IPS-15b (cell line): Measurements from ENCODE around the gene AGPAT4.
"Not testable (repeated sequence)": the region's sequence is repeated elsewhere in the genome, so short reads cannot be mapped to it uniquely, and the experiment has no call there.

ENCODE experiments used
- H3K27me3 ChIP-seq: one replicate; pipeline ENCODE4 v1.6.1; 2013; ENCODE audit warnings: low read length; ENCODE audit not compliant: control insufficient read depth, insufficient read depth
- H3K36me3 ChIP-seq: one replicate; pipeline ENCODE4 v1.6.1; 2013; ENCODE audit warnings: low read length; ENCODE audit not compliant: control insufficient read depth, insufficient read depth
- H3K4me1 ChIP-seq: one replicate; pipeline ENCODE4 v1.6.1; 2013; ENCODE audit warnings: mild to moderate bottlenecking, low read length; ENCODE audit not compliant: control insufficient read depth, insufficient read depth
- H3K4me3 ChIP-seq: one replicate; pipeline ENCODE4 v1.5.1; 2013; ENCODE audit warnings: low read depth, low read length
- H3K9ac ChIP-seq: one replicate; pipeline ENCODE4 v1.6.1; 2013; ENCODE audit warnings: low read depth, mild to moderate bottlenecking, low read length
- H3K9me3 ChIP-seq: one replicate; pipeline ENCODE4 v1.6.1; 2013; ENCODE audit warnings: mild to moderate bottlenecking, low read length; ENCODE audit not compliant: control insufficient read depth, insufficient read depth

Gene AGPAT4

GRCh38 chr6:161232467-161232866 is 41.4 kb downstream of the AGPAT4 start:
- H3K9me3 ChIP-seq = no peaks in the 10 kb centered on the region
- H3K4me1 ChIP-seq = peaks cover 19% of the 10 kb centered on the region
- H3K9ac ChIP-seq = no peak overlapping the region
- no peaks in the 10 kb centered on the region for H3K27me3 ChIP-seq
- H3K4me3 ChIP-seq = no peak overlapping the region
- peaks cover 2% of the 10 kb centered on the region for H3K36me3 ChIP-seq

DNA sequence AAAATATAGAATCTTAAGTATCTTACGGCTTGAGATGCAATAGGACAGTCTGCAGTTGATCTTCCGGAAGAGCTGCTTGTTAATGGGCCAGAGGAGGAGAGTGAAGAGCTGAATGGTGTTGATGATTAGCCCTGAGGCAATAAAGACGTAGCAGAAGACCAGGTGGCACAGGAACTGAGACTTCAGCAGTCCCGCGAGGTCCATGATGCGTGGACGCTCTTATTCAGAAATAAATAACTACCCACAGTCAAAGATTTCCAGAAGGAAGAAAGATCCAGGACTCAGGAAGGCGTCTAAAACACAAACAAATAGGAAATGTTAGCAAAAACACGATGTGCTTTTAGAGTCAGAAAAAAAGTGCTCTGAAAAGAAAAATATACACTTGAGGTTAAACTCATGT is 41.9 kb downstream of the AGPAT4 start:
- Histone ChIP-seq H3K27me3 (no peaks in the 10 kb centered on the region), H3K36me3 (peaks cover 2% of the 10 kb centered on the region), H3K4me1 (peaks cover 17% of the 10 kb centered on the region), H3K9me3 (no peaks in the 10 kb centered on the region), H3K9ac (no peak overlapping the region), H3K4me3 (no peak overlapping the region)

- Histone ChIP-seq H3K9me3 (no peaks in the 10 kb centered on the region), H3K4me3 (no peak overlapping the region), H3K4me1 (peaks cover 17% of the 10 kb centered on the region), H3K36me3 (peaks cover 4% of the 10 kb centered on the region), H3K27me3 (no peaks in the 10 kb centered on the region), H3K9ac (no peak overlapping the region)
These were observed 43.5 kb downstream of the AGPAT4 start for GRCh38 chr6:161230339-161230738.

DNA sequence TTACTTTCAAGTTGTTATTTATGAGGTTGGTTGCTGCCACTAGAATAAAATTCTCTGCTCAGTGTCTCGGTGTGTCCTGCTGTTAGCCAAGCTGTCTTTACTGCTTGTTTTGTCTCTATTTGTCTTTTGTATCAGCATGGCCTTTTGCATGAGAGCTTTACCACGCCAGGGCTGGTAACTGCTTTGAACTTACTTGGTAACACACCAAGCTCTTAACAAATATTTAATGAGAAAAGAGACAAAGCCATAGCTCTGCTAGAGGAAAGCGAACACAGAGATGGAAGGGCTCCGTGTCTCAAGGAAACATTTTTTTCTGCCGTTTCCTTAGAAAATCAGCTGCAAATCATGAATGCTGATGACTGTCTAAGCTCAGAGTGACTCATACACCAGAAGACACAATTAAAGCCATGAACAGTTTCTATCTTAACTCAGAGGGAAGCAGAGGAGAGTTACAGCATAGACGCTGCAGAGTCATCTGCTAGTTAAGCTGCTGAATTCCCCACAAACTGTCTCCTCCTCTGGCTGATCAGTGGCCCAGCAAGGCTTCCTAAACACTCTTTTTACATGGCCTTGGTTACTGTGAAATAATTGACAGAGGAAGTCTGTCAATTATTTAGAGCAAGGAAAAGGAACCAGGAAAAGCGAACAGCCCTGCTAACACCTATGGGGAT is 44.8 kb downstream of the AGPAT4 start:
- no peak overlapping the region for H3K4me3 ChIP-seq
- H3K36me3 ChIP-seq = peaks cover 4% of the 10 kb centered on the region
- H3K9me3 ChIP-seq = no peaks in the 10 kb centered on the region
- H3K9ac ChIP-seq = no peak overlapping the region
- peaks cover 9% of the 10 kb centered on the region for H3K4me1 ChIP-seq
- no peaks in the 10 kb centered on the region for H3K27me3 ChIP-seq

DNA sequence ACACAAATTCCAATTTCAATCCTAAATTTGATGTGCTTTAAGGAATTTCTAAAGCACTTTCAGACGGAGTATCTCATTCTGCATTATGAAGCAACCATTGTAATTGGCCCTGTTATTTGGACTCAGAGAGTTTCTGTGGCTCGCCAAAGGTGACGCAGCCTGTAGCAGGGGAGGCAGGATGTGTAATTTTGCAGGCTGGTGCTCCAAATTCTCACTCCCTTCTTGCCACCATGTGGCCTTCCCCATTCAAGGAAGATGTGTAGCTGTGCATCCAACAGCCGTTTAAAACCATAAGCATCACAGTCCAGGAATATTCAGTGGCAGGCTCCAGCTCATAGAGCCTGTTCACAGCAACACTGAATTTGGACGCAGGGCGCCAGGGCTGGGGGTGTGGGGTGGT is 45.8 kb downstream of the AGPAT4 start:
- no peaks in the 10 kb centered on the region for H3K27me3 ChIP-seq
- H3K9me3 ChIP-seq = no peaks in the 10 kb centered on the region
- no peak overlapping the region for H3K4me3 ChIP-seq
- no peak overlapping the region for H3K9ac ChIP-seq
- peaks cover 9% of the 10 kb centered on the region for H3K4me1 ChIP-seq
- peaks cover 4% of the 10 kb centered on the region for H3K36me3 ChIP-seq

- Histone ChIP-seq H3K36me3 (peaks cover 2% of the 10 kb centered on the region), H3K9ac (no peak overlapping the region)
These were observed 46.6 kb downstream of the AGPAT4 start for GRCh38 chr6:161227004-161227960.

DNA sequence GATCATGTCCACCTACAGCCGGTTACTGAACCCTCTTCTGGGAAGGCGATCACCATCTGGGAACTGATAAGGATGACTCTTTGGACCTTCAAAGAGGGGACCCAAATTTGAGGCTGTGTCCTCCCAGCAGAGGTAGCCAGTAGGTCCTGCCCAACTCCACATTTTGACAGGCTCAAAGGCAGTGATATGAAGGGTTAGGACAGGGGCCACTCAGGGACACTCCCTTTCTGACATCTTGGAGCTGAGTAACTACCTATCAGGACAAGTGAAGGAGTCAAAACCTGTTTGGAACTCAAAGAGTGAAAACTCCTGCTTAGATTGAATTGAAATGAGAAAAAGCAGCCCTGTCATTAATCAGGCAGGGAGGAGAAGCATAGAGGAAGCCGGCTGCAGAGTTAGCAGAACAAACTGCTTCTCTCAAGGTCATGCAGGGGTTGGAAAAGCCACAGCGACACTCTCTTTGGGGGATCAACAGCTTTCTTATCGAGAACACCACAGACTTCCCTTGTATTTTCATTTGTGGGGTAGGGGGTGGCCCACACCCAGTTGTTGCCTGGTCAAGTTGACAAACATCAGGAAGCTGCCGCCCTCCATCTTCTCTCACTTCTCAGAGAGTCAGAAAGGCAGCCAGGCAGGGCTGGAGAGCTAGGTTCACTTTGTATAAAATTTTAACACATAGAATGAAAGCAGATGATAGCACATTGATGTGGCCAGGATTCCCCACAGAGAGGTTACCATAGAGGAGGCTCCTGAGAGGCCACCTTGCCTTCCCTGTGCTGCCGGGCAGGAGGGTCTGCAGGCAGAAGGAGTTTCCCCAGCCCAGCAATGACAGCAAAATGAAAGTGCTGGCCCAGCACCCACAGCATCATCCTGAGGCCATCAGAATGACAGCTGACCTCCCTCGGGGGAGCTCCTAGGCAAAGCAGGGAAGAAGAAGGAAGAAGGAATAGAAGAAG is 47.6 kb downstream of the AGPAT4 start:
- peaks cover 2% of the 10 kb centered on the region for H3K36me3 ChIP-seq
- no peak overlapping the region for H3K9ac ChIP-seq
- H3K9me3 ChIP-seq = no peaks in the 10 kb centered on the region
- peaks cover 11% of the 10 kb centered on the region for H3K4me1 ChIP-seq
- H3K4me3 ChIP-seq = no peak overlapping the region
- no peaks in the 10 kb centered on the region for H3K27me3 ChIP-seq

More at GRCh38 chr6:161227004-161227960, 46.6 kb downstream of the AGPAT4 start:
- H3K4me1 ChIP-seq = peaks cover 11% of the 10 kb centered on the region
- H3K27me3 ChIP-seq = no peaks in the 10 kb centered on the region
- H3K9me3 ChIP-seq = no peaks in the 10 kb centered on the region
- H3K4me3 ChIP-seq = no peak overlapping the region

DNA sequence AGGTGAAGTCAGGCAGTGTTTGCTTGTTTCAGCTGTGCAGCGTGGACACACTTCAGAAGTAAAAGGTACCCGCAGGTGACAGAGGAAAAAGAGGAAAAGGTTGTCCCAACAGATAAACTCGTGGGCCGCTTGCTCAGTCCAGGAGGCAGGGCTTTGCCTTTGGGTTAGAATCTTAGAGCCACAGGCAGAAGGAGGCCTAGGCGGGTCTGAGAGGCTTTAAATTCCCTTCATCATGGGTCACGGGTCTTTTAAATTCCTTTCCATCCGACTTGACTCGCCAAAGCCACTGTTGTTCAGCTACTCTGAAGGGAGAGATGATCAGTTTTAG is 48.2 kb downstream of the AGPAT4 start:
- Histone ChIP-seq H3K4me1 (peaks cover 11% of the 10 kb centered on the region), H3K27me3 (no peaks in the 10 kb centered on the region), H3K36me3 (peaks cover 2% of the 10 kb centered on the region), H3K9me3 (no peaks in the 10 kb centered on the region), H3K9ac (no peak overlapping the region), H3K4me3 (no peak overlapping the region)

GRCh38 chr6:161224951-161225680 is 48.7 kb downstream of the AGPAT4 start:
- H3K27me3 ChIP-seq, H3K36me3 ChIP-seq, H3K9ac ChIP-seq, H3K4me3 ChIP-seq, H3K9me3 ChIP-seq: not testable (repeated sequence)
- peaks cover 11% of the 10 kb centered on the region for H3K4me1 ChIP-seq

DNA sequence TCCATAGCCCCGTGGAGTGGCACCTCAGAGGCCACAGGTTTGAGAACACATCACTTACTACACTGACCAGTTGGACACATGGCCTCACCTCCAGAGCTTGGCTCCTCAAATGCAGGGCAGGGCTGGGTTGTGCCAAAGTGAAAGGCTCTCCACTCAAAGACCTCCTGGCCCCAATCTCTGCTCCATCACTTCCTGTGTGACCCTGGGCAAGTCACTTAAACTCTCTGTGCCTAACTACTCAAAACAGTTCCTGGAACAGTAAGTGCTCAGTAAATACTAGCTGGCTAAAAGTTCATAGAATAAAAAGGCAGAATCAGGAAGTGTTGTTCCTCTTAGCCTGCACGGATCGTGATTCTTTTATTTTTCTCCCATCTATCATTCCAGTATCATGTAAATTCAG is 50.2 kb downstream of the AGPAT4 start:
- H3K36me3 ChIP-seq = peaks cover 2% of the 10 kb centered on the region
- no peak overlapping the region for H3K4me3 ChIP-seq

DNA sequence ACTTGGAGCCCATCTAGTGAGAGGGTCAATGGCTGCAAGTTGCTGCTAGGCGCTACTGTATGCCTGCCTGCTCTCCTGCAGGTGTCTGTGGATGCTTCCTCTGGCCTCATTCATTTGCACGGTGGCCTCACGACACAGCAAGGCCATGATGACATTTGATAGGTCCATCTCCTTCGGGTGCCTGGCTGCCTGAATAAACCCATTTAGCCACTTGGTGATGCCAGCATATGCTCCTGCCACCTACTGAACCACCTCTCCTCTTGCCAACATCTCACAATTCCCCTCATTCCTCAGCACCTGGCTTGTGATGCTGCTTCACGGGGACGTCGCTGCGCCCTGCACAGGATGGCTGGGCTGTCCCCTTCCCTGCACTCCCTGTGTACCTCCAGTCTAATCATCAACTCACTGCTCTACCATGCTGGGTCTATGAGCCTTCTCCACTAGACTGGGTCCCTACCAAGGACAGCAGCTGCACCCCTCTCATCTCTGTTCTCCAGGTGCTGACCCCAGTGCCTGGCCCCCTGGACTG is 51.1 kb downstream of the AGPAT4 start:
- H3K9me3 ChIP-seq = no peaks in the 10 kb centered on the region
- no peak overlapping the region for H3K4me3 ChIP-seq
- no peak overlapping the region for H3K9ac ChIP-seq
- H3K4me1 ChIP-seq = peaks cover 4% of the 10 kb centered on the region
- no peaks in the 10 kb centered on the region for H3K27me3 ChIP-seq
- H3K36me3 ChIP-seq = peaks cover 2% of the 10 kb centered on the region

More for the DNA sequence above, 50.2 kb downstream of the AGPAT4 start:
- peaks cover 4% of the 10 kb centered on the region for H3K4me1 ChIP-seq
- no peak overlapping the region for H3K9ac ChIP-seq
- no peaks in the 10 kb centered on the region for H3K9me3 ChIP-seq
- H3K27me3 ChIP-seq = no peaks in the 10 kb centered on the region
